OCI-M1 (cell line): ENCODE data around the gene MZT2A.
"Not testable (repeated sequence)": the region's sequence is repeated elsewhere in the genome, so short reads cannot be mapped to it uniquely, and the experiment has no call there.

Experiments used
- DNase-seq: peaks from one replicate; lab custom pipeline; 2025; lab: John Stamatoyannopoulos, UW

Gene MZT2A

DNA sequence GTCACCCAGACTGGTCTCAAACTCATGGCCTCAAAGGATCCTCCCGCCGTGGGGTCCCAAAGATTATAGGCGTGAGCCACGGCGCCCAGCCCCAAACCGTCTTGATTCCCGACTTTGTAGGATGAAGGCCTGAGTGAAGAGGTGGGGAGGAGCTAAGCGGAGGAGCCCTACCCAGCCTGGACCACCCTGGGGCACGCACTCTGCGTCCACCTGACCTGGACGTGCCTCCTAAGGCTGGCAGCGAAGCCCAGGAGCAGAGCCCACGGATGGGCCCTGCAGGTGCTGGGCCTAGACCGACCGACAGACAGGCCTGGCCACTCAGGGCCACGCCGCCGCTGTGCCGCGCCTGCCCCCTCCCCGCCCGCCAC, 744 bp downstream of the MZT2A start:
- DNase-seq: peak; percentile 44

DNA sequence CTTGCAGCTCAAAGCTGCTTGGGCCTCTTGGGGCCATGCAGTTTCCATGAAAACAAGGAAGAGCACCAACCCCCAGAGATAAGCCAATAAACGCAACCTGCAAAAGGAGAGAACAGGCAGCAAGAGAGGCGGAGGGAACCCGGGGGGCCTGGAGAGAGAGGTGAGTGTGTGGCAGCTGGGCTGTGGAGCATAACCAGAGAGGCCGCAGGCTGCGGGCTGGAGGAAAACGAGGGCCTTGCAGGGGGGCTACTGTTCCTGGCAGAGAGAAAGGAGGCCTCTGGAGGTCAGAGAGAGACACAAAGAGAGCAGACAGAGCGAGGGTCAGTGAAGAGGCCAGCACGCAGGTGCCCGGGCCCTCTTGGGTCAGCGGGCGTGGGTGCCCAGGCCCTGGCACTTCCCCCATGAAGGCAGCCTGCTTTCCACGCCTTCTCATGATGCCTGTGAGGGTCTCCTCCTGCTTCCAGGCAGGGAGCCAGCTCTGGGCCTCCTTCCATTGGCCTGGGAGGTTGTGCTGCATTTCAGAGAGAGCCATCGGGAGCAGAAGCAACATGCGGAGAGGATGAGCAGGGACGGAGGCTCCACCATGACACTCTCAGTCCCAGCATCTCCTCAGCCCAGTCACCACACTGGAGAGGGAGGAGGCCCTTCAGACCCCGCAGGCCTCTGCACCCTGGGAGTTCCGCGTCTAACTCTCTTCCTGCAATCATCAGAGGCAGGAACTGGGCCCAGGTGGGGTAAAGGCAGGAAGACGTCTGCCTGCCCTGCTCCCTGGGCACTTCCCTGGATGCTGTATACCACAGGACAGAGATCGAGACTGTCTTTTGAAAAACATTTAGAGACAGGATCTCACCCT, 1.4 kb downstream of the MZT2A start:
- peak; percentile 44 for DNase-seq

DNA sequence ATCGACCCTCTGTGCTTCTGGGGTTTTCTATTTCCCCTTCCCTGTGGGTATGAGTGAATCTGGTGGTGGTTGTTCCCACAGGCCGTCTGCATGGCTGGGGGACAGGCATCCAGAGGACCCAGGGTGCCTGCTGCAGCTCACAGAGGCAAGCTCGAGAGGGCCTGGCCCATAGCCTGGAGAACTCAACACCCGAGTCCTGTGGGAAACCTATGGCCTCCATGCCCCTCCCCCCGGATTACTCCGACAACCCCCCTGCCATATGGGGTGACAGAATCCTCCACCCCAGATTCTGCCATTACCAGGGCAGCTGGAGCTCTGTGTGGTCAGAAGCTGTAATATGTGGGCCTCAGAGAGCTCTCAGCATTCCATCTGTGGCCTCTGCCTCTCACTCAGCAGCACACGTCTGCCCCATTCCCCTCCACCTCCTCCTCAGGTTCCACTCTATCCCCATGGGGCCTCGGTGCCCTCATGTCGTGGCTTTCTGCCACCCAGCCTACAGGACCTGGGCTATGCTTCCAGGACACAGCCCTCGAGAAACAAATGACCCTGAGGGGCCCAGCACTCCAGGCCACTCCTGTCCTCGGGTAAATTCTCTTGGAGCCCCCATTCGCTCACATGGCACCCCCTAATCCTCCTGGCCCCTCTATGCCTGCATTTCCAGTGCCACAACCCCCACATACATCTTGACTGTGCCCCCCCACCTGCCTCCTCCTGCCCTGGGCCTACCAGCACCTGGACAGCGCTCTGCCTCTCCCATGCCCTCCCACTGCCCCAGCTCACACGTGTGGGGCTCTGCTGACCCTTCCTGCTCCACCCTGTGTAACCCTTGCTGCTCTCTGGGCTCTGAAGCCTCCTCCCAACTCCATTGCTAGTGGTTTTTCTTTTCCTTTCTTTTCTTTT, 3.6 kb downstream of the MZT2A start:
- DNase-seq: no peak

DNA sequence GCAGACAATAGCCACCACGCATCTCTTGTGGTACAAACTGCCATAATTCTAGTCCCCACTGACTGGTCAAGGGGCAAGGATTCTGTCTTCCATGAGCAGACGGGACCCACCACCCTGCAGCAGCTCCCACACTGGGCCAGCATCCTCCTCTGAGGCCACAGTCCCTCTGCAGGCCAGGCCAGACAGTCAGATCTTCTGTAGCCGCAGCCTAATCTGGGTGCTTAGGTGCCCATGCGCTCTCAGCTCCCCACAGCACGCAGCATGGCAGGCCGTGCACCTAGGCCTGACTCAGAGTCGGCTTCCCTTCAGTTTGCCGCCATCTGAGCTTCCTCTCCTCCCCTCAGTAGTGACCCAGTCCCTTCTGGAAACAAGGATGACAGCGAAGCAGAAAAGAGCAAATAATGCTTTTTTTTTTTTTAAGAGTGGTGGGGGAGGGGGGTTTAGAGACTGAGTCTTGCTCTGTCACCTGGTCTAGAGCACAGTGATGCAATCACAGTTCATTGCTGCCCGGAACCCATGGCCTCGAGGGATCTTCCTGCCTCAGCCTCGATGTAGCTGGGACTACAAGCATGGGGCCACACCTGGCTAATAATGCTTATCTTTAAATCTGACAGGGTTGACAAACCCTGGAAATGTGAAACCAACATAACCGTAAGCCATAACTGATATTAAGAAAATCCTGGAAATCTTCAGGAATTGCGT, 5.8 kb downstream of the MZT2A start:
- DNase-seq: not testable (repeated sequence)

DNA sequence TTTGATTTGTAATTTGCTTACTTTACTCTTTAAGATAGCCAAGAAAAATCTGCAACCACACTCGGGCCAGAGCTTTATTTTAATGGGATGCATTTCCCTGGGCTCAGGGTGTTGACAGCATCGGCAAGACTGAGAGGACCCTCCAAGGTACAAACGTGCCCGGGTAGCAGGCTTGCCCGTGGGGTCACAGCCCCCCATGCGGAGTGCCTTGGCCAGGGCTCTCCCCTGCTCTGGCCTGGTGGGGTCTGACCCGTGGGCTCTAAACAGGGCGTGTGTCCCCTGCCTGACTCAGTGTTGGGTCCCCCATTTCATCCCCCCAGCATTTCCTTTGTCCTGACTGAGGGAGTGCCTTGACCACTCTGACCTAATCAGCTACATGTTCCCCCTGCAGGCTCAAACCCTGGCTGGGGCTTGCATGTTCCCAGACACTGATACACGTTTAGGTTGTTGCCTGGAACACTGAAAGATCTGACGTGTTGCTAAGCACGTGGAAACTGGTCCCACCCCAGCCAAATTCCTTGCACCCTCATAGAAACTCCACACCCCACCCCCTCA, 7.2 kb downstream of the MZT2A start:
- DNase-seq: not testable (repeated sequence)

DNA sequence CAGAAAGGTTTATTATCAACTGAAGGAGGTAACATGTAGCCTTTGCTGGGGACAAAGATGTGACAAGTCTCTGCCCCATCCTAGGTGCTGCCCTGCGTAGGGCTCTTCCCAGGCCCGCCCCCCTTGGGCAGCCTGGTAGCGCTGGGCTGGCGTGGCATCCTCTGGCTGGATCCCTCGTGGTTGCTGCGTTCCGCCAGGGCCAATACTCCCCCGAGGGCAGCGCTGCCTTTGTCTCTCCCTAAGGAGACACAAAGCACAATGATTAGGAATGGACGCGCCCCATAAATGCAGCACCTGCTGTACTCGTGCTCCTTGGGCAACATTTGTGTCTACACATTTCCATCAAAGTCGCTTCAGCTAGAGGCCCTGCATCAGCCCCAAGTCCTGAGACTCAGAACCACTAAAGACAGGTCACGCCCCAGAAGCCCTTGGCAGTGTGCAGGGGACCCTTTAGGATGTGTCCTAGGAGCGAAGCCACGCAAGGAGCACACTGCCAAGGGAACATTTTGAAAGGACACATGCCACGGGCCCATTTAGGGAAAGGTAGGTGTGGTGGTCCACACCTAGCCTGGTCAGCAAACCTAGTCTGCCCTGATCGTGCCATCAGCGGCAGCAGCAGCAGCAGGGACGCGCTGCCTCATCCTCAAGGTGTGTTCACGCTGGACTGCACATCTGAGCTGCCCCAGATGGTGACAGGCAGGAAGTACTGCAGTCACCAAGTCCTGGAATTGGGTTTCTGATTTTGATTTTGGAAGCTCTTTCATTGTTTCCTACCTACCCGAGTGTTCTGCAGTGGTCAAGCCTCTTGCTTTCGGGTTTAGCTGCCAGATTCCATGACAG, 8.0 kb downstream of the MZT2A start:
- DNase-seq: not testable (repeated sequence)

DNA sequence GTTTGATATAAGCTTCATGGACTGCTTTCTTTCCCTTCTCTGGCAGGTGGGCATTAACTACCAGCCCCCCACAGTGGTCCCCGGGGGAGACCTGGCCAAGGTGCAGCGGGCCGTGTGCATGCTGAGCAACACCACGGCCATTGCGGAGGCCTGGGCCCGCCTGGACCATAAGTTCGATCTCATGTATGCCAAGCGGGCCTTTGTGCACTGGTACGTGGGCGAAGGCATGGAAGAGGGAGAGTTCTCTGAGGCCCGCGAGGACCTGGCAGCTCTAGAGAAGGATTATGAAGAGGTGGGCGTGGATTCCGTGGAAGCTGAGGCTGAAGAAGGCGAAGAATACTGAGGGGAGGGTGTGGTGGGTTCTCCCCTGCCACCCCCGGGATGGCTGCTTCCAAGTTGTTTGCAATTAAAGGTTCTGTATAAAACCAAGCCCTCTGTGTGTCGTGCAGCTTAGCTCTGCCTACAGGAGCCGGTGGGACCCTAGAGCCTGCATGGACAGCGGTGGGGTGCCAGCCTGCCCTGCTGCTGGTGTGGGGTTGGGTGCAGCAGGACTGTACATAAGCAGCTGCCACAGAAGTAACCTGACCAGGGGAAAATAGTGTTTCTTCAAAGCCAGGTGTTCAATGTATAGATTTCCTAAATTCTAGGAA, 9.6 kb downstream of the MZT2A start:
- DNase-seq: not testable (repeated sequence)

DNA sequence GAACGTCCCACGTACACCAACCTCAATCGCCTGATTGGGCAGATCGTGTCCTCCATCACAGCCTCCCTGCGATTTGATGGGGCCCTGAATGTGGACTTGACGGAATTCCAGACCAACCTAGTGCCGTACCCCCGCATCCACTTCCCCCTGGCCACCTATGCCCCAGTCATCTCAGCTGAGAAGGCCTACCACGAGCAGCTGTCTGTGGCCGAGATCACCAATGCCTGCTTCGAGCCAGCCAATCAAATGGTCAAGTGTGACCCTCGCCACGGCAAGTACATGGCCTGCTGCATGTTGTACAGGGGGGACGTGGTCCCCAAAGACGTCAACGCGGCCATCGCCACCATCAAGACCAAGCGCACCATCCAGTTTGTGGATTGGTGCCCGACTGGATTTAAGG, 11.8 kb downstream of the MZT2A start:
- DNase-seq: not testable (repeated sequence)

DNA sequence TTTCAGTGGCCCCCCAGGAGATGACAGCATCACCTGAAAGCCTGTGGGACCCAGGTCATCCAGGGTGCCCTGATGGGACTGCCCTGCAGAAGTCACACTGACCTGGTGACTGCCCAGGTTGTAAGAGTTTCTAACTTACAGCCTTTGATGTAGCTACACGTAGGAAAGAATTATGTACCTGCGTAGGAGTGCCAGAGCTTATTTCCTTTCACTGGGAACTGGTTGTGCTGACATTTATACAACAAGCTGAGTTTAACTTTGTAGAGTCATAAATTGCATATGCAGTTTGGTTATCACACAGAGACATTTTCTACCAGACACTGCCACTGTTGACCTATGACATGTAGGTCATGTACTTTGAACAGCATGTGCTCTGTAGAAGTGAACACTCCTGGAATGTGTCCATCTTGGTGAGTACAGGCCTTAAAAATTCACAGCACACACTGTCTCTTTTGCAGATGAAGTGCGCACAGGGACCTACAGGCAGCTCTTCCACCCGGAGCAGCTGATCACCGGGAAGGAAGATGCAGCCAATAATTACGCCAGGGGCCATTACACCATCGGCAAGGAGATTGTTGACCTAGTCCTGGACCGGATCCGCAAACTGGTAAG, 13.2 kb downstream of the MZT2A start:
- not testable (repeated sequence) for DNase-seq

DNA sequence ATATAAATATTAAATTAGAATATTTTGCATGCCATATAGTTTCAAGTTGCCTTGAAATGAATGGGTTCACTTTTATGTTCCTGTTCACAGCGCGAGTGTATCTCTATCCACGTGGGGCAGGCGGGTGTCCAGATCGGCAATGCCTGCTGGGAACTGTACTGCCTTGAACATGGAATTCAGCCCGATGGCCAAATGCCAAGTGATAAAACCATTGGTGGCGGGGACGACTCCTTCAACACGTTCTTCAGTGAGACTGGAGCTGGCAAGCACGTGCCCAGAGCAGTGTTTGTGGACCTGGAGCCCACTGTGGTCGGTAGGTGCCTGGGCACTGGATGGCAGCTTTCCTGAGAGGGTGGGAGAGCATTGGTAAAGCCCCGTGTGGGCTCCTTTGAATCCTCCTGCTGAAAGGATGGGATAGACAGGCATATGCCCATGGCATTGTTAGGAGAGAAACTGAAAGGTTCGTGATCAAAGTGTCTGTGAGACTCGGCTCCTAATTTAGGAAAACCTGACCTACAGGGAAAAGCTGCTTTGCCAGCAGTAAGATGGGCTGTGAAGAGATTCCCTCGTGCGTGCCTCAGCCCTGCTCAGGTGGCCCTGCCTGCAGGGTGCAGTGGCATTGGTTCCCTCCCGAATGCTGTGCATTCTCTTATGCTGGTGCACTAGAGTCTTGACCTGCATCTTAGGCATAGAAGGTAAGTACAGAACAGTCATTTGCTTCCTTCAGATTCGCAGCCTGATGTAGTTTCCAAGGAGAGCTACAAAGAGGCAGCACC, 13.9 kb downstream of the MZT2A start:
- not testable (repeated sequence) for DNase-seq

DNA sequence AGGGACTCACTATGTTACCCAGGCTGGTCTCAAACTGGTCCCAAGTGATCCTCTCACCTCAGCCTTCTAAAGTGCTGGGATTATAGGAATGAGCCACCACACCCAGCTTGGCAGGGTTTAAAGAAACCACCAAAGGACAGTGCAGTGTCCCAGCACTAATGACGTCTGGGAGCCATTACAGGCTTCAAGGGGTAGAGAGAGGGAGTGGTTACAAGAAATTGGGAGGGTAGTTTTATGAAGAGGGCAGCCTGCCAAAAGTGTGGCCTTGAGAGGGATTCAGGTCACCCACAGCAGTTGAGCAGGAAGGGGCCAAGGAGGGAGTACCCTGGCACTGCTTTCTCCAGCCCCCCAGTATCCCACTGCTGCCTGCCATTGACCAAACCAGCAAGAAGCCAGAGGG, 15.0 kb downstream of the MZT2A start:
- DNase-seq: not testable (repeated sequence)

DNA sequence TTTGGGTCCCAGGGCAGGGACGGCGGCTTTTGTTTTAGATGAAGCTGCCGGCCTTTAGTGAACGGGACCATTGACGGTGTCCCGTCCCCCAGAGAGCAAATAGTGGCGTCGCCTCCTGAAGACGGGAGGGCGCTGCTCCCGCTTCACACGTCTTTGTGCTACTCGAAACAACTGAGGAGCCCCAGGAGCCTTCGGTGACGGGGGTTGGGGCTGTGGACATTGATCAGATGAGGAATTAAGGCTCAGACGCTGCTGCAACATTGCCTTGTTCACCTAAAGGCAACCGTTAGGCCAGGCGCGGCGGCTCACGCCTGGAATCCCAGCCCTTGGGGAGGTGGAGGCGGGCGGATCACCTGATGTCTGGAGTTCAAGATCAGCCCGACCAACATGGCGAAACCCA, 15.8 kb downstream of the MZT2A start:
- not testable (repeated sequence) for DNase-seq

DNA sequence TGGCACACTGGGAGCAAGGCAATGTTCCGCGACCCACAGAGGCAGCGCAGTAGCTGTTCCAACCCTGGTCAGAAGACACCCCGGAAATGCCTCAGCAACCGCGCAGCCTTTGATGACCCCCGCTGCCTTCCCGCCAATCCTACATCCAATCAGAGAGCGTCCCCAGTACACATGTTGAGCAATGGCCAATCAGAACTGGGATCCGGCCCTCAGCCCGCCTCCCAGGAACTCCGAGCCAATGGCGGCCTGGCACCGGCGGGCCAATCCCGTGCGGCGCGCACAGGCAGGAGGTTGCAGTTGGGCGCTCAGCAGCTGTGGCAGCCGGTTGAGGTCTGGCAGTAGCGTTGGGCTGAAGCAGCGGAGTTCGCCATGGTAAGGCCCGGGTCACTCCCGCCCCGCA, 16.4 kb downstream of the MZT2A start, which contains the start of gene TUBA3D:
TSS of gene TUBA3D (plus strand) at position 289 of the 400 bp plus-strand sequence. CDS start at position 370, 81 bp downstream.
- no peak for DNase-seq

DNA sequence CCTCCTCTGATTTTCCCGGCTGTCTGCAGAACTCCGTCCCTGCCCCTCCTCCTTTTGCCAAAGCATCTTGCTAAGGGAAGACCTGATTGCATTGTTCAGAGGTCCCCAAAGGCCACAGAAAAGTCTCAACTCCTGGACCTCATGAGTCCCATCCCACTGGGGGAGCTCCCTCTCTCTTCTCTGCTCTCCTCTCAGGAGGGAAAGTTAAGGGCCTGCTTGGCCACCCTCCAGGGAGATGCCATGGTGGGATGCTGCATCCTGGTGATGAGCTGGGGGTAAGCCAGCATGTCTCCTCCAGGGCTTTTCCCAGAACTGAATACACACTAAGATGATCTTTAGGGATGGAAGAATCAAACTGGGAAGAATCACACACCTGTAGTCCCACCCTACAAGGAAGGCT, 18.9 kb downstream of the MZT2A start:
- DNase-seq: not testable (repeated sequence)

DNA sequence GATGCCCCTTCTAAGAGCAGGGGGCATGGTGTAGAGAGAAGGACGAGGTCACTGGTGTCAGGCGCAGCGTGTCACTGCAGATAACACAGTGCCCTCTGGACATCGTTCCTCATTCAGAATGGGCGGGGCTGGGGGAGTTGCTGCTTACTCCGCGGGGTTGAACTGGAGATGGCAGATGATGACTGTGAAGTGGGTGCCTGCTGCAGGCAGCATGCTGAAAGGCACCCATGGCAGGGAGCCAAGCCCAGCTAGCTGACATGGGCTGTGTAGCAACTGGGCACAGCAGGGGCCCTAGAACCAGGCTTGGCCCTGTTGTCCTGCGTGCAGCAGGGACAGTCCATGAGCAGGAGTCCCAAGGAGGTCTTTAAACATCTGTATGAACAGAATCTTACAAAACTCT, 20.6 kb downstream of the MZT2A start:
- peak; percentile 82 for DNase-seq

DNA sequence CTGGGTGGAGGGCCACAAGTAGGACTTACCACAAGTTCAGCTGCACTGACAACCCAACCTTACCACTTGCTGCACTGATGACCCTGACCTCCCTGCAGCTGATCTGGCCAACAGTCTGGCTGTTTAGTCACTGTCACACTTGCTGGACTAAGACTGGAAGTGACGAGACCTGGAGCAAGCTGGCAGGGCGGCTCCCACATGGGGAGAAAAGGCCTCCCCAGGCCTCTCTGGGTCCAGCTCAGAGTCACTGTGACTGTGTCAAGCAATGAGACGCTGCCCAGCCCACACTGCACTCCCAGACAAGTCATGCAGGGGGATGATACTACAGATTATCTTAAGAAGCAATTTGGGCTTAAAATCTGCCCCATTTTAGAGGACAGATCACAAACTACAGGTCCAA, 21.3 kb downstream of the MZT2A start:
- peak; percentile 1 for DNase-seq

DNA sequence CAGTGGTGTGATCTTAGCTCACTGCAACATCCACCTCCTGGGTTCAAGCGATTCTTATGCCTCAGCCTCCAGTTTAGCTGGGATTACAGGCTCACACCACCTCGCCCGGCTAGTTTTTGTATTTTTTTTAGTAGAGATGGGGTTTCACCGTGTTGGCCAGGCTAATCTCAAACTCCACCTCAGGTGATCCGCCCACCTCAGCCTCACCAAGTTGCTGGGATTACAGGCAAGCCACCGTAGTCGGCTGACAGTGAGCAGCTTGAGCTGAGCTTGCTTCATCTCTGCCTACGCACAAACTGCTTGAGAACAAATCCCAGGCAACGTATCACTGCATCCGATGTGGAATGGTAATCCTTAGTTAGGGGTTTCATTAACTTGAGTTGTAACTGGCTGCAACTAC, 24.5 kb downstream of the MZT2A start:
- not testable (repeated sequence) for DNase-seq

DNA sequence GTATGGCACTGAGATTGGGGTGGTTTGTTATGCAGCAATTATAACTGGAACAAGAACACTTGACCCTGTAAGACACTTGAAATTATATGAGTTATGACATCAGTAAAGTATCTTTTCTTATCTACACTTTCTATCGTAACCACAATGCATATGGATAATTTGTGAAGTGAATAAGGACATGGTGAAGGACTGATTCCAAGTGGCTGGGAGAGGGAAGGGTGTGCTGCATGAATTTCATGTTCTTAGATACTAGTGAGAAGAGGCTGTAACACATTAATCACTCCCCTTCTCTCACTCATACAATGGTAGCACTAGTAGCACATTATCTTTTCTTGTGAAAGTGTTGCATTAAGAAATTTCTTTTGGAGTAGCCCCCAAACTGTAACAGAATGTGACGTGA, 37.3 kb downstream of the MZT2A start:
- DNase-seq: not testable (repeated sequence)
